Fibroblast of villous mesenchyme (primary cell): ENCODE data around the gene UPP2. TPM values are rescaled to one million over a fixed set of nuclear protein-coding genes. Genes with fewer than 3 reads are reported as not detected.

ENCODE experiments used
- DNase-seq: peaks from one replicate; pipeline ENCODE4 v3.0.0-alpha.2; 2010; ENCODE audit warnings: low read depth
- H3K4me3 ChIP-seq: 2 replicates; pipeline ENCODE4 v1.5.1; 2011; ENCODE audit warnings: low read depth, mild to moderate bottlenecking, low read length
- CTCF ChIP-seq: IDR thresholded peaks from 2 replicates; pipeline ENCODE4 v1.5.1; 2012; ENCODE audit warnings: low read depth, mild to moderate bottlenecking, low read length; ENCODE audit not compliant: insufficient read depth
- total RNA-seq: library from RNA; depleted of rRNA; stranded (reverse); fragments of >200 nt; gene quantifications from 2 replicates; pipeline ENCODE4 v1.2.3, GENCODE V29; 2012

The UPP2 gene
- total RNA-seq, 1 donor = not detected

- no peak for DNase-seq
- no peak overlapping the region for H3K4me3 ChIP-seq
- no peak for TF ChIP-seq CTCF
Observed at GRCh38 chr2:158143703-158144360, 42.2 kb downstream of the UPP2 start.

GRCh38 chr2:158144914-158145625 lies 43.4 kb downstream of the UPP2 start:
- TF ChIP-seq CTCF = no peak

GRCh38 chr2:158153270-158154015 lies 51.8 kb downstream of the UPP2 start:
- no peak for DNase-seq

More at GRCh38 chr2:158144914-158145625, 43.4 kb downstream of the UPP2 start:
- H3K4me3 ChIP-seq = no peak overlapping the region
- no peak for DNase-seq

GRCh38 chr2:158154596-158154995 lies 52.9 kb downstream of the UPP2 start:
- H3K4me3 ChIP-seq = no peak overlapping the region
- no peak for DNase-seq
- TF ChIP-seq CTCF = no peak

More at GRCh38 chr2:158153270-158154015, 51.8 kb downstream of the UPP2 start:
- no peak for TF ChIP-seq CTCF
- H3K4me3 ChIP-seq = no peak overlapping the region

GRCh38 chr2:158172719-158173118 lies 71.0 kb downstream of the UPP2 start:
- no peak for TF ChIP-seq CTCF
- no peak for DNase-seq
- H3K4me3 ChIP-seq = no peak overlapping the region

- H3K4me3 ChIP-seq = no peak overlapping the region
- DNase-seq = no peak
- no peak for TF ChIP-seq CTCF
Observed at GRCh38 chr2:158174495-158174894, 72.8 kb downstream of the UPP2 start.
